Neural cell (in vitro differentiated cells): ENCODE results near the gene SELENON. TPM values are rescaled to one million over a fixed set of nuclear protein-coding genes. Genes with fewer than 3 reads are reported as not detected.

Source experiments
- H2AFZ ChIP-seq: fragments of 200-600, 300-800 bp; sonication (generic), shearing (Covaris generic); 2 replicates; pipeline ENCODE4 v1.6.0; 2014; ENCODE audit warnings: low read depth, mild to moderate bottlenecking, antibody characterized with exemption, low read length, moderate library complexity
- H3F3A ChIP-seq: fragments of 200-600 bp; shearing (Covaris generic); 2 replicates; pipeline ENCODE4 v1.6.1; 2016; ENCODE audit warnings: mild to moderate bottlenecking, moderate library complexity, mixed read lengths, antibody characterized with exemption, low read length; ENCODE audit not compliant: insufficient read depth, poor library complexity, severe bottlenecking
- H3K27ac ChIP-seq: fragments of 200-600, 300-800 bp; sonication (generic), shearing (Covaris generic); 2 replicates; pipeline ENCODE4 v1.5.1; 2014; ENCODE audit warnings: mild to moderate bottlenecking, low read length, moderate library complexity
- H3K27me3 ChIP-seq: fragments of 300-800, 200-600 bp; sonication (generic), shearing (Covaris generic); 2 replicates; pipeline ENCODE4 v1.6.0; 2014; ENCODE audit warnings: mild to moderate bottlenecking, low read depth, low read length, moderate library complexity; ENCODE audit not compliant: insufficient read depth
- H3K36me3 ChIP-seq: fragments of 300-800, 200-600 bp; sonication (generic), shearing (Covaris generic); 2 replicates; pipeline ENCODE4 v1.5.1; 2014; ENCODE audit warnings: mild to moderate bottlenecking, antibody characterized with exemption, low read length, moderate library complexity; ENCODE audit not compliant: insufficient read depth
- H3K4me2 ChIP-seq: fragments of 300-800, 200-600 bp; sonication (generic), shearing (Covaris generic); 2 replicates; pipeline ENCODE4 v1.6.0; 2014; ENCODE audit warnings: mild to moderate bottlenecking, low read length
- H3K4me3 ChIP-seq: fragments of 300-800, 200-600 bp; sonication (generic), shearing (Covaris generic); 2 replicates; pipeline ENCODE4 v1.5.1; 2014; ENCODE audit warnings: mild to moderate bottlenecking, low read length, moderate library complexity
- H3K79me2 ChIP-seq: fragments of 200-600 bp; shearing (Covaris generic); replicated peaks from 2 replicates; pipeline ENCODE4 v1.6.0; 2014; ENCODE audit warnings: mild to moderate bottlenecking, low read length, moderate library complexity; ENCODE audit not compliant: insufficient read depth
- H3K9ac ChIP-seq: fragments of 300-800, 200-600 bp; sonication (generic), shearing (Covaris generic); 2 replicates; pipeline ENCODE4 v1.6.1; 2016; ENCODE audit warnings: mild to moderate bottlenecking, low read length, mixed read lengths
- H3K9me2 ChIP-seq: fragments of 200-600 bp; shearing (Covaris generic); 2 replicates; pipeline ENCODE4 v1.6.1; 2016; ENCODE audit warnings: mild to moderate bottlenecking, low read length, mixed read lengths; ENCODE audit not compliant: insufficient read depth
- H3K9me3 ChIP-seq: fragments of 200-600, 300-800 bp; sonication (generic), shearing (Covaris generic); 2 replicates; pipeline ENCODE4 v1.6.1; 2016; ENCODE audit warnings: mild to moderate bottlenecking, mixed run types, low read length, moderate library complexity, mixed read lengths
- H4K20me1 ChIP-seq: fragments of 200-600 bp; shearing (Covaris generic); 2 replicates; pipeline ENCODE4 v1.6.1; 2016; ENCODE audit warnings: mild to moderate bottlenecking, mixed run types; ENCODE audit not compliant: insufficient read depth
- CTCF ChIP-seq: fragments of 450-650 bp; IDR thresholded peaks from 2 replicates; pipeline ENCODE4 v1.5.1; 2014; ENCODE audit warnings: antibody characterized with exemption, mild to moderate bottlenecking, moderate library complexity; ENCODE audit not compliant: poor library complexity, severe bottlenecking
- EP300 ChIP-seq: fragments of 450-650 bp; conservative IDR thresholded peaks from 2 replicates; pipeline ENCODE4 v1.6.1; 2014; ENCODE audit warnings: antibody characterized with exemption, mild to moderate bottlenecking, moderate library complexity; ENCODE audit not compliant: poor library complexity, severe bottlenecking
- EZH2 ChIP-seq: fragments of 200-600, 300-800 bp; shearing (Covaris generic), sonication (generic); IDR thresholded peaks from 2 replicates; pipeline ENCODE4 v1.6.1; 2014; ENCODE audit warnings: antibody characterized with exemption, low read length, borderline replicate concordance, mild to moderate bottlenecking; ENCODE audit not compliant: insufficient read depth, poor library complexity, severe bottlenecking
- MXI1 ChIP-seq: fragments of 450-650 bp; conservative IDR thresholded peaks from 2 replicates; pipeline ENCODE4 v1.6.1; 2014; ENCODE audit warnings: antibody characterized with exemption, mild to moderate bottlenecking; ENCODE audit not compliant: poor library complexity, severe bottlenecking
- POLR2AphosphoS5 ChIP-seq: IDR thresholded peaks from 2 replicates; pipeline ENCODE4 v1.6.1; 2012
- RAD21 ChIP-seq: fragments of 450-650 bp; conservative IDR thresholded peaks from 2 replicates; pipeline ENCODE4 v1.6.1; 2014; ENCODE audit warnings: antibody characterized with exemption, mild to moderate bottlenecking, moderate library complexity
- REST ChIP-seq: IDR thresholded peaks from 2 replicates; pipeline ENCODE4 v1.6.1; 2012; ENCODE audit warnings: borderline replicate concordance
- SMC3 ChIP-seq: fragments of 450-650 bp; conservative IDR thresholded peaks from 2 replicates; pipeline ENCODE4 v1.6.1; 2014; ENCODE audit warnings: antibody characterized with exemption, mild to moderate bottlenecking, moderate library complexity; ENCODE audit not compliant: poor library complexity
- TAF1 ChIP-seq: IDR thresholded peaks from 2 replicates; pipeline ENCODE4 v1.6.1; 2012; ENCODE audit warnings: low read depth
- polyA plus RNA-seq: library from polyadenylated mRNA; depleted of rRNA; stranded (reverse); fragments of >200 nt; gene quantifications from 2 replicates; pipeline ENCODE4 v1.2.3, GENCODE V29; 2014

The SELENON gene
- polyA plus RNA-seq, 1 donor from 2014 or later: 6.5 TPM

- no peak overlapping the region for H3K27ac ChIP-seq
- no peaks in the 10 kb centered on the region for H3K9me2 ChIP-seq
- H3K36me3 ChIP-seq: no peaks in the 10 kb centered on the region
- H3K79me2 ChIP-seq: no peaks in the 10 kb centered on the region
- H3K4me3 ChIP-seq: no peak overlapping the region
- no peak overlapping the region for H3K4me2 ChIP-seq
- H2AFZ ChIP-seq: no peak overlapping the region
- TF ChIP-seq EP300: no peak
- no peak for TF ChIP-seq REST
- TF ChIP-seq SMC3: no peak
- no peak for TF ChIP-seq TAF1
- H3K9ac ChIP-seq: no peak overlapping the region
- no peaks in the 10 kb centered on the region for H4K20me1 ChIP-seq
- H3K9me3 ChIP-seq: no peaks in the 10 kb centered on the region
- H3K27me3 ChIP-seq: no peaks in the 10 kb centered on the region
- H3F3A ChIP-seq: no peaks in the 10 kb centered on the region
Measured at GRCh38 chr1:25754470-25755181, 45.4 kb upstream of the SELENON start.

GRCh38 chr1:25755475-25756125, 44.4 kb upstream of the SELENON start:
- Histone ChIP-seq H3K4me2 (no peak overlapping the region), H4K20me1 (no peaks in the 10 kb centered on the region), H3K36me3 (no peaks in the 10 kb centered on the region), H3K27me3 (no peaks in the 10 kb centered on the region), H3K27ac (no peak overlapping the region), H3K4me3 (no peak overlapping the region), H3K9me3 (no peaks in the 10 kb centered on the region), H3F3A (no peaks in the 10 kb centered on the region), H3K9me2 (no peaks in the 10 kb centered on the region), H2AFZ (no peak overlapping the region), H3K9ac (no peak overlapping the region), H3K79me2 (no peaks in the 10 kb centered on the region)
- TF ChIP-seq CTCF (no peak), POLR2AphosphoS5 (no peak), MXI1 (no peak), EP300 (no peak), EZH2 (no peak), RAD21 (no peak), TAF1 (no peak), SMC3 (no peak)
